Measurements from ENCODE around the gene DBT. TPM values are rescaled to one million over a fixed set of nuclear protein-coding genes. Genes with fewer than 3 reads are reported as not detected.

DBT gene
- total and polyA plus RNA-seq, 2 of the 8 experiments (the other 6 are each of a cell fraction or from before 2014, with no cell fraction given), result 3.3 to 24.6 TPM

DNA sequence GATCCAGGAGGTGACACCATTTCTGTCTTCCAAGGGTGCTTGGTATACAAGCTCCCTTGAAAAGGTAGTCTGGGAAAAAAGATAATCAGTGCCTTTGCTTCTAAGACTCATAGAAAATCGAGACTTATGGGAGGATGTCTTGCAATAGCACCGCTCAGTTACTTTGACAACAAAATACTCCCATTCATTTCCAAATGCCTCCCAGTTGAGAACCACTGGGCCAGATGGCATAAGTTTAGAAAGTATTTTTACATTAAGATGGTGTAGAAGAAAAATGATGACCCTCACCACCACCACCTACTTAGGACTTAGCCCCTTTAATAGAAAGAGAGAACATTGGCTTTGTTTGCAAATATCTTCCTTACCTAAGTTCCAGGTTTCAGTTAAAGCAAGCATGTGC lies 112.0 kb downstream of the DBT start:
- Histone ChIP-seq H3K36me3 (ENCODE audit: control insufficient read depth in 2 of 4, insufficient read depth in 4 of 4, low read length in 3 of 4) (peaks cover 0 to 40% (median 25%) of the 10 kb centered on the region in 4 experiments; a peak in 5 of 8 replicates), H3K56ac (replicated peaks; ENCODE audit: insufficient read length, low read depth, low read length) (no peak overlapping the region), H2AFZ (ENCODE audit: low read length) (no peak overlapping the region), H3K79me2 (ENCODE audit: control insufficient read depth in 1 of 2, insufficient read depth in 2 of 2, low read length in 2 of 2) (peaks cover 0 to 16% of the 10 kb centered on the region in 2 experiments; a peak in 1 of 4 replicates), H2BK15ac (ENCODE audit: low read length) (no peak overlapping the region), H3K9ac (replicated peaks in 1 of 4; ENCODE audit: extremely low read depth in 1 of 4, low read depth in 3 of 4, low read length in 3 of 4) (no peak overlapping the region), H3K4me3 (ENCODE audit: extremely low read depth in 1 of 4, insufficient read depth in 2 of 4, low read depth in 3 of 4, low read length in 4 of 4) (no peak overlapping the region), H3K18ac (ENCODE audit: extremely low read depth, low read length) (no peak overlapping the region), H2AK5ac (ENCODE audit: low read depth, low read length) (no peak overlapping the region), H3K23me2 (ENCODE audit: low read depth, low read length) (no peaks in the 10 kb centered on the region), H3K14ac (ENCODE audit: insufficient read length) (no peak overlapping the region), H2BK20ac (ENCODE audit: low read length) (no peak overlapping the region), H3K4ac (replicated peaks; ENCODE audit: insufficient read length, low read depth, low read length) (no peak overlapping the region), H3K27me3 (replicated peaks in 1 of 4; ENCODE audit: control insufficient read depth in 3 of 4, extremely low read depth in 1 of 4, insufficient read depth in 3 of 4, low read length in 3 of 4) (no peaks in the 10 kb centered on the region), H2BK120ac (replicated peaks; ENCODE audit: low read depth, low read length) (no peak overlapping the region), H3K4me1 (replicated peaks in 1 of 4; ENCODE audit: control insufficient read depth in 3 of 4, insufficient read depth in 4 of 4, low read length in 3 of 4) (no peaks in the 10 kb centered on the region), H4K91ac (replicated peaks; ENCODE audit: insufficient read length, low read length) (no peak overlapping the region), H3K4me2 (ENCODE audit: insufficient read depth in 1 of 2, low read depth in 2 of 2, low read length in 2 of 2) (no peak overlapping the region), H4K5ac (ENCODE audit: insufficient read length, low read depth, low read length) (no peak overlapping the region), H3K27ac (ENCODE audit: low read depth, low read length) (no peak overlapping the region), H2BK5ac (ENCODE audit: low read depth, low read length) (no peak overlapping the region), H3K9me3 (ENCODE audit: insufficient read depth in 2 of 2, low read depth in 1 of 2, low read length in 1 of 2) (no peaks in the 10 kb centered on the region), H4K8ac (ENCODE audit: extremely low read depth, insufficient read depth, low read length) (no peak overlapping the region), H3K23ac (ENCODE audit: insufficient read length) (no peak overlapping the region), H4K20me1 (replicated peaks in 1 of 2; ENCODE audit: control insufficient read depth in 1 of 2, insufficient read depth in 2 of 2, low read length in 2 of 2) (peaks cover 0 to 3% of the 10 kb centered on the region in 2 experiments), H2BK12ac (ENCODE audit: low read depth, low read length) (no peak overlapping the region), H3K79me1 (ENCODE audit: low read depth, low read length) (no peaks in the 10 kb centered on the region)
- POLR2A ChIA-PET (ENCODE audit: partially characterized antibody), result no interaction called here
- DNase-seq (ENCODE audit: low read depth in 1 of 2, low spot score in 2 of 2) (no peak), FAIRE-seq (no peak)
- CTCF ChIA-PET (ENCODE audit: partially characterized antibody), result no interaction called here
- WGBS, 2 experiments (ENCODE audit: extremely low coverage in 1 of 2, insufficient coverage in 1 of 2, insufficient read length in 1 of 2, insufficient replicate concordance in 2 of 2, low coverage in 1 of 2, low lambda C conversion rate in 2 of 2, missing lambda C conversion rate in 1 of 2), result 97% methylated on average over 2 of the region's 2 CpGs; no CpG with 5 or more reads in 1 of the 2 experiments
- TF ChIP-seq SIX5 (IDR thresholded peaks at IDR 0.05; ENCODE audit: low read depth, low read length), result no peak
- TF ChIP-seq BACH1 (IDR thresholded peaks at IDR 0.05; ENCODE audit: low read length), result no peak
- TF ChIP-seq EP300 (IDR thresholded peaks at IDR 0.05; ENCODE audit: borderline replicate concordance in 1 of 2, low read depth in 2 of 2, low read length in 2 of 2), result no peak
- TF ChIP-seq POU5F1 (IDR thresholded peaks at IDR 0.05; ENCODE audit: low read depth, low read length), result no peak

Data from H1 (cell line).